Body of pancreas (tissue), 4 donors: ENCODE data around the gene ATG4D.

Experiments used
- POLR2A ChIP-seq, 3 donors: fragments of 450-650 bp; IDR thresholded peaks; one replicate each; pipeline ENCODE4 v1.6.1; 2016; ENCODE audit warnings: antibody characterized with exemption in 3 of 3, mild to moderate bottlenecking in 2 of 3
- TF ChIP-seq, protein P1 (sequence below), 7 experiments: fragments of 450-650 bp in 4 of 7; fragments of 200-600 bp in 3 of 7; sonication (generic) in 3 of 7; IDR thresholded peaks; one replicate each; pipeline ENCODE4 v1.5.1; 2016 to 2019; ENCODE audit warnings: antibody characterized with exemption in 7 of 7

DNA sequence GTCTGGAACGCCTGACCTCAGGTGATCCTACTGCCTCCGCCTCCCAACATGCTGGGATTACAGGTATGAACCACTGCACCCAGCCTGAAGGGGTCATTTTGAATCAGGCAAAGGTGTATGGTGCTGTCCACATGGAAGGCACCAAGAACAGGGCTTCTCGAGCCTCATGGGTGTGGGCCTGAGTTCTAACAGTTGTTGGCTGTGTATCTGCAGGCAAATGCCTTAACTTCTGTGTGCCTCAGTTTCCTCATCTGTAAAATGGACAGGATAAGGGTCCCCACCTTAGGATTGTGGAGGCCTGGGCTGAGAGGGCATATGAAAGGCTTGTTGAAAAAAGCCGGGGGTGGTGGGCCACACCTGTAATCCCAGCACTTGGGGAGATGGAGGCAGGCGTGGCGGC lies 34.2 kb downstream of the ATG4D start:
- TF ChIP-seq, protein P1, sequence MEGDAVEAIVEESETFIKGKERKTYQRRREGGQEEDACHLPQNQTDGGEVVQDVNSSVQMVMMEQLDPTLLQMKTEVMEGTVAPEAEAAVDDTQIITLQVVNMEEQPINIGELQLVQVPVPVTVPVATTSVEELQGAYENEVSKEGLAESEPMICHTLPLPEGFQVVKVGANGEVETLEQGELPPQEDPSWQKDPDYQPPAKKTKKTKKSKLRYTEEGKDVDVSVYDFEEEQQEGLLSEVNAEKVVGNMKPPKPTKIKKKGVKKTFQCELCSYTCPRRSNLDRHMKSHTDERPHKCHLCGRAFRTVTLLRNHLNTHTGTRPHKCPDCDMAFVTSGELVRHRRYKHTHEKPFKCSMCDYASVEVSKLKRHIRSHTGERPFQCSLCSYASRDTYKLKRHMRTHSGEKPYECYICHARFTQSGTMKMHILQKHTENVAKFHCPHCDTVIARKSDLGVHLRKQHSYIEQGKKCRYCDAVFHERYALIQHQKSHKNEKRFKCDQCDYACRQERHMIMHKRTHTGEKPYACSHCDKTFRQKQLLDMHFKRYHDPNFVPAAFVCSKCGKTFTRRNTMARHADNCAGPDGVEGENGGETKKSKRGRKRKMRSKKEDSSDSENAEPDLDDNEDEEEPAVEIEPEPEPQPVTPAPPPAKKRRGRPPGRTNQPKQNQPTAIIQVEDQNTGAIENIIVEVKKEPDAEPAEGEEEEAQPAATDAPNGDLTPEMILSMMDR (IDR thresholded peaks at IDR 0.05) = no peak
- no peak for TF ChIP-seq POLR2A (IDR thresholded peaks at IDR 0.05)
